ENCODE results near the gene OCEL1.

Gene OCEL1

GRCh38 chr19:17235300-17235970 is 9.4 kb downstream of the OCEL1 start:
- TF ChIP-seq CTCF (IDR thresholded peaks at IDR 0.05; ENCODE audit: low read depth, low read length, missing control alignments) = peak; percentile 64

GRCh38 chr19:17235971-17236777 is 10.1 kb downstream of the OCEL1 start:
- no peak for DNase-seq (ENCODE audit: low read depth)
- peak overlapping the region; percentile 61 for H3K4me3 ChIP-seq (ENCODE audit: low read depth, low read length)
- no peak for TF ChIP-seq CTCF (IDR thresholded peaks at IDR 0.05; ENCODE audit: low read depth, low read length, missing control alignments)

More at GRCh38 chr19:17235300-17235970, 9.4 kb downstream of the OCEL1 start:
- DNase-seq (ENCODE audit: low read depth) = peak; percentile 30
- H3K4me3 ChIP-seq (ENCODE audit: low read depth, low read length) = peak overlapping the region; percentile 61

- no peak for DNase-seq (ENCODE audit: low read depth)
- no peak overlapping the region for H3K4me3 ChIP-seq (ENCODE audit: low read depth, low read length)
These were observed 11.0 kb downstream of the OCEL1 start for GRCh38 chr19:17236811-17237543.

GRCh38 chr19:17237747-17238706 is 12.0 kb downstream of the OCEL1 start:
- DNase-seq (ENCODE audit: low read depth) = no peak
- H3K4me3 ChIP-seq (ENCODE audit: low read depth, low read length) = no peak overlapping the region
- no peak for TF ChIP-seq CTCF (IDR thresholded peaks at IDR 0.05; ENCODE audit: low read depth, low read length, missing control alignments)

More at GRCh38 chr19:17236811-17237543, 11.0 kb downstream of the OCEL1 start:
- TF ChIP-seq CTCF (IDR thresholded peaks at IDR 0.05; ENCODE audit: low read depth, low read length, missing control alignments) = no peak

GRCh38 chr19:17240062-17240752 is 14.2 kb downstream of the OCEL1 start:
- TF ChIP-seq CTCF (IDR thresholded peaks at IDR 0.05; ENCODE audit: low read depth, low read length, missing control alignments) = no peak
- no peak overlapping the region for H3K4me3 ChIP-seq (ENCODE audit: low read depth, low read length)
- DNase-seq (ENCODE audit: low read depth) = no peak

Measured in GM12864 (cell line).